Karpas-422 (cell line): ENCODE results near the gene CCDC158. TPM values are rescaled to one million over a fixed set of nuclear protein-coding genes. Genes with fewer than 3 reads are reported as not detected.

Experiments used
- DNase-seq: peaks from one replicate; pipeline ENCODE4 v3.0.0-alpha.2; 2015
- H2AFZ ChIP-seq: fragments of 200-600 bp; sonication (generic); 2 replicates; pipeline ENCODE4 v1.6.1; 2014; ENCODE audit warnings: antibody characterized with exemption, low read length, mixed read lengths
- H3K27ac ChIP-seq: fragments of 200-600 bp; sonication (generic); 2 replicates; pipeline ENCODE4 v1.5.1; 2014; ENCODE audit warnings: mild to moderate bottlenecking, low read length, moderate library complexity
- H3K27me3 ChIP-seq: fragments of 200-600 bp; sonication (generic); 2 replicates; pipeline ENCODE4 v1.6.1; 2014; ENCODE audit warnings: low read length, mixed read lengths
- H3K36me3 ChIP-seq: fragments of 200-600 bp; sonication (generic); 2 replicates; pipeline ENCODE4 v1.6.1; 2014; ENCODE audit warnings: low read length, mixed read lengths; ENCODE audit not compliant: insufficient read depth
- H3K4me1 ChIP-seq: fragments of 200-600 bp; sonication (generic); 2 replicates; pipeline ENCODE4 v1.6.1; 2014; ENCODE audit warnings: mild to moderate bottlenecking, low read length, mixed read lengths
- H3K4me2 ChIP-seq: fragments of 200-600 bp; sonication (generic); 2 replicates; pipeline ENCODE4 v1.6.1; 2014; ENCODE audit warnings: low read length, low read depth, mild to moderate bottlenecking; ENCODE audit not compliant: poor library complexity, severe bottlenecking
- H3K4me3 ChIP-seq: fragments of 200-600 bp; sonication (generic); 2 replicates; pipeline ENCODE4 v1.5.1; 2014; ENCODE audit warnings: mild to moderate bottlenecking, antibody characterized with exemption, low read length, mixed read lengths
- H3K79me2 ChIP-seq: fragments of 200-600 bp; sonication (generic); 2 replicates; pipeline ENCODE4 v1.6.1; 2014; ENCODE audit warnings: mild to moderate bottlenecking, low read length, mixed read lengths
- H3K9ac ChIP-seq: fragments of 200-600 bp; sonication (generic); 2 replicates; pipeline ENCODE4 v1.6.0; 2014; ENCODE audit warnings: low read length
- H3K9me2 ChIP-seq: fragments of 200-600 bp; sonication (generic), shearing (Covaris generic); replicated peaks from 2 replicates; pipeline ENCODE4 v1.6.0; 2014; ENCODE audit warnings: mild to moderate bottlenecking, low read length, moderate library complexity; ENCODE audit not compliant: insufficient read depth
- H3K9me3 ChIP-seq: fragments of 300-700, 200-600 bp; sonication (generic); 2 replicates; pipeline ENCODE4 v1.6.1; 2014; ENCODE audit warnings: low read length, mixed read lengths
- H4K20me1 ChIP-seq: fragments of 200-600 bp; sonication (generic); 2 replicates; pipeline ENCODE4 v1.6.1; 2014; ENCODE audit warnings: mild to moderate bottlenecking, antibody characterized with exemption, low read length, low read depth; ENCODE audit not compliant: insufficient read depth
- total RNA-seq: library from RNA; depleted of rRNA; stranded (reverse); fragments of >200 nt; shearing (Covaris generic); gene quantifications from 2 replicates; pipeline ENCODE4 v1.2.3, GENCODE V29; 2014; ENCODE audit warnings: low replicate concordance

CCDC158 gene
- total RNA-seq, 1 experiment from 2014 or later: not detected

DNA sequence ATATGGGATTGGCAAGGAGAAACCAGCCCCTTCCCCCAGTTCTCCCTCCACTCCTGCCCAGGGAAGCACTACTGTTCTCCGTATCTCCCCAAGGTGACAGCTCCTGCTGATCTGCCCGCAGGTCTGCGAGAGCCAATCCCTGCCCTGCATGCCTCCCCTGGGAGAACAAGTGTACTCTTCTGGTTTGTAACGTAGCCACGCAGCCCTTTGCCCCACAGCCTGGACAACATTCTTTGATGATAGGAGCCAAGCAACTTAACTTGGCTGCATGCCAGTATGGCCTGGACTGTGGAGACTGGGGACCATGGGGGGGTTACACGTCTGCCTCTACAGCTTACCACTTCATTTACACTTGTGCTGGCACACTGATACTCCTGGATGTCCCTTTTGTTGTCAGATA, 112.4 kb downstream of the CCDC158 start:
- Histone ChIP-seq H3K4me1 (no peaks in the 10 kb centered on the region), H3K79me2 (no peaks in the 10 kb centered on the region), H3K9me2 (no peaks in the 10 kb centered on the region), H3K9me3 (no peaks in the 10 kb centered on the region), H2AFZ (no peak overlapping the region), H3K27me3 (no peaks in the 10 kb centered on the region), H3K4me2 (no peak overlapping the region), H3K27ac (no peak overlapping the region), H3K9ac (no peak overlapping the region), H3K4me3 (no peak overlapping the region), H4K20me1 (no peaks in the 10 kb centered on the region), H3K36me3 (no peaks in the 10 kb centered on the region)
- DNase-seq: no peak

DNA sequence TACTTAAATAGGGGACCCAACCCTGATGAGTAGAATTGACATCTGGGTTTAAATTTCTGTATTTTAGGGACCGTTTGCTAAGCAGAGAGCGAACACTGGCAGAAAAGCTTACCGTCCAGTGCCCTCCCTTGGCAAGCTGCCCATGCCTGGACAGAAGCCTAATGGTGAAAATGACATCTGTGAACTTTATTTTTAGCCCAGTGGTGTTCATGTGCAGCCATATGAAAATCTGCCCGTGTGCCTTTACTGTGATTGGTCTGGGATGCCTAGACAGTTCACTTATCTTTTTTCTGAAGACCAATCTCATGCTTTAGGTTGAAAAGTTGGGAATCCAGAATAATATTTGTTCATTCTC, 113.3 kb downstream of the CCDC158 start:
- Histone ChIP-seq H3K9me2 (no peaks in the 10 kb centered on the region), H3K27ac (no peak overlapping the region), H2AFZ (no peak overlapping the region), H3K4me1 (no peaks in the 10 kb centered on the region), H3K4me3 (no peak overlapping the region), H3K36me3 (no peaks in the 10 kb centered on the region), H3K9me3 (no peaks in the 10 kb centered on the region), H3K9ac (no peak overlapping the region), H3K4me2 (no peak overlapping the region), H3K79me2 (no peaks in the 10 kb centered on the region), H3K27me3 (no peaks in the 10 kb centered on the region), H4K20me1 (no peaks in the 10 kb centered on the region)
- no peak for DNase-seq

GRCh38 chr4:76306882-76307659, 113.9 kb downstream of the CCDC158 start:
- H3K36me3 ChIP-seq: no peaks in the 10 kb centered on the region
- no peaks in the 10 kb centered on the region for H3K27me3 ChIP-seq
- no peak overlapping the region for H3K27ac ChIP-seq
- H3K9ac ChIP-seq: no peak overlapping the region
- no peak overlapping the region for H3K4me3 ChIP-seq
- no peak overlapping the region for H2AFZ ChIP-seq
- no peaks in the 10 kb centered on the region for H3K9me3 ChIP-seq
- H3K4me2 ChIP-seq: no peak overlapping the region
- no peaks in the 10 kb centered on the region for H3K79me2 ChIP-seq
- DNase-seq: no peak
- no peaks in the 10 kb centered on the region for H4K20me1 ChIP-seq
- no peaks in the 10 kb centered on the region for H3K9me2 ChIP-seq
- H3K4me1 ChIP-seq: no peaks in the 10 kb centered on the region

GRCh38 chr4:76305971-76306881, 114.7 kb downstream of the CCDC158 start, which contains the start of gene STBD1:
Gene STBD1, plus strand, starts transcription at chr4:76306733. Its CDS starts 37 bp downstream, at chr4:76306770.
- Histone ChIP-seq H3K4me1 (no peaks in the 10 kb centered on the region), H3K79me2 (no peaks in the 10 kb centered on the region), H3K36me3 (no peaks in the 10 kb centered on the region), H2AFZ (no peak within 1 kb of the TSS), H3K9me3 (no peaks in the 10 kb centered on the region), H3K4me3 (no peak within 1 kb of the TSS), H3K9me2 (no peaks in the 10 kb centered on the region), H4K20me1 (no peaks in the 10 kb centered on the region), H3K27me3 (no peaks in the 10 kb centered on the region), H3K27ac (no peak within 1 kb of the TSS), H3K4me2 (no peak within 1 kb of the TSS), H3K9ac (no peak within 1 kb of the TSS)
- DNase-seq: no peak

GRCh38 chr4:76305033-76305687, 115.8 kb downstream of the CCDC158 start:
- Histone ChIP-seq H3K9ac (no peak overlapping the region), H3K9me2 (no peaks in the 10 kb centered on the region), H3K36me3 (no peaks in the 10 kb centered on the region), H2AFZ (no peak overlapping the region), H4K20me1 (no peaks in the 10 kb centered on the region), H3K4me2 (no peak overlapping the region), H3K4me3 (no peak overlapping the region), H3K9me3 (no peaks in the 10 kb centered on the region), H3K4me1 (no peaks in the 10 kb centered on the region), H3K79me2 (no peaks in the 10 kb centered on the region), H3K27ac (no peak overlapping the region), H3K27me3 (no peaks in the 10 kb centered on the region)
- no peak for DNase-seq

DNA sequence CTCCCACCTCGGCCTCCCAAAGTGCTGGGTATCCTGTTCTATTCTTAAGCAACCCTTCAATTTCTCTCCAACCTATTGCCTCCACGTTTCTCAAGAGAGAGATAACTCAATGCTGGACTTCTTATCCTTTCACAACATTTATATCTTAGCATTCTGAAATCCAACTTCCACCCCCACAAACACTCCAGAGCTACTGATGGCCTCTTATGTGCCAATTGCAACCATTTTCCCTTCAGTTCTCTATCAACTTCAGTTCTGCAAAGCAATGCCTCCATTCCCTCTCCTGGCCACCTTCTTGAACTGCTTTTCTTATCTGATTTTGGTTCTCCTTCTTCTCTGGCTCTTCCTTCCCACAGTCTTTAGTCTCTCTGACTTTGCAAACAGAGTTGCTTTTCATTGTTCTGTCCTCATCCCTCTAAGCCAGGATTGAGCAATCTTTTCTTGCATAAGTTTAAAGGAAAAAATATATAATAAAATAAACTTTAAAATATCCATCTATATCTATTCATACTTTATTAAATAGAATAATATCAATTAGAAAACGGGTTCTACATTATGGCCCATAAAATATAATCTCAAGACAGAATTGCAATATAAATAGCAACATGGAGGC, 118.0 kb downstream of the CCDC158 start:
- H3K36me3 ChIP-seq: no peaks in the 10 kb centered on the region
- no peak overlapping the region for H2AFZ ChIP-seq
- H3K4me2 ChIP-seq: no peak overlapping the region
- H3K4me1 ChIP-seq: no peaks in the 10 kb centered on the region
- no peaks in the 10 kb centered on the region for H3K79me2 ChIP-seq
- no peak for DNase-seq
- H3K9me2 ChIP-seq: no peaks in the 10 kb centered on the region
- no peaks in the 10 kb centered on the region for H3K27me3 ChIP-seq
- no peaks in the 10 kb centered on the region for H3K9me3 ChIP-seq
- H3K4me3 ChIP-seq: no peak overlapping the region
- H3K9ac ChIP-seq: no peak overlapping the region
- H4K20me1 ChIP-seq: no peaks in the 10 kb centered on the region
- no peak overlapping the region for H3K27ac ChIP-seq

DNA sequence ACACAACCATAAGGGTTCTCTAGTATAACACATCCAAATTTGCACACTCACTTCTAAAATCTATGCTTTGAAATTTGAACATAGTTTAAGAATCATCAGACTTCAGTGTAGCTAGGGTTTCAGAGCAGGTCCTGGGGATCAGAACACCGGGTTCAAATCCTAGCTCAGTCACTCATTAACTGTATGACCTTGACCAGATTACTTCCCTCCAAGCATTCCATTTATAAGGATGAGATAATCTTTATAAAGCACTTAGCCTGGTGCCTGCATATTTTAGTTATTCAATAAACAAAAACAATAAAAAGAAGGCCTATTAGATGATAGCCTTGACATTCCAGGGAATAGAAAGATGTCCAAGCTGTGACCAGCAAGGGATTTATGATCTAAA, 119.2 kb downstream of the CCDC158 start:
- H3K27ac ChIP-seq: no peak overlapping the region
- DNase-seq: no peak
- no peaks in the 10 kb centered on the region for H3K27me3 ChIP-seq
- H3K79me2 ChIP-seq: no peaks in the 10 kb centered on the region
- H3K4me2 ChIP-seq: no peak overlapping the region
- no peak overlapping the region for H3K9ac ChIP-seq
- no peak overlapping the region for H3K4me3 ChIP-seq
- H4K20me1 ChIP-seq: no peaks in the 10 kb centered on the region
- no peaks in the 10 kb centered on the region for H3K4me1 ChIP-seq
- H3K9me2 ChIP-seq: no peaks in the 10 kb centered on the region
- H2AFZ ChIP-seq: no peak overlapping the region
- H3K36me3 ChIP-seq: no peaks in the 10 kb centered on the region
- no peaks in the 10 kb centered on the region for H3K9me3 ChIP-seq
